Measurements from ENCODE around the gene NDNF. TPM values are rescaled to one million over a fixed set of nuclear protein-coding genes. Genes with fewer than 3 reads are reported as not detected.

NDNF gene
- total and polyA plus RNA-seq, 9 of the 15 experiments (the other 6 are each of a cell fraction or from before 2014, with no cell fraction given) = not detected

DNA sequence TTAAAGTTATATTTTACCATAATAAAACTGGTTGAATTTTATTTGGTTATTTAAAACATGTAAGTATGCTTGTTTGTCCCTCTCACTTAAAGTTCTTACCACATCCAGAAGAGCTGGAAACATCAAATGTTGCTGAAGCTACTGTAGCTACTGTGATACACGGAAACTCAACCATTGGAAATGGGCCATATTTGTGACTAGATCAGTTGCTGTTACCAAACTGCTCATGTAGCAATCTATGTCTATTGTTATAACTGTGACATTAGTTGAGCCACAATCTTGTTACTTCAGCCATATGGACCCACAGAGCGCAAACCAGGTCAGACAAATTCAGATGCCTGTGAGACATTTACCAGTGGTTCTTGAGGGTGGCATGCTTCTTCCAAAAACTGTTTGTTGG lies 41.6 kb downstream of the NDNF start:
- intact Hi-C loops (cut with micrococcal nuclease) = no loop called here
- WGBS (ENCODE audit: insufficient coverage, low coverage, missing lambda C conversion rate) = 0% methylated on average over 2 of the region's 2 CpGs
- DNase-seq (ENCODE audit: extremely low read depth in 1 of 4, low spot score in 3 of 4) (no peak), ATAC-seq (no peak), FAIRE-seq (no peak)
- Histone ChIP-seq H3K36me3 (ENCODE audit: control insufficient read depth, insufficient read depth, low read length) (no peaks in the 10 kb centered on the region), H3K4me1 (replicated peaks in 1 of 2; ENCODE audit: control insufficient read depth in 2 of 2, insufficient read depth in 2 of 2, low read length in 2 of 2) (no peaks in the 10 kb centered on the region), H3K9me3 (replicated peaks; ENCODE audit: control insufficient read depth, insufficient read depth, low read depth, low read length) (no peaks in the 10 kb centered on the region), H2AFZ (ENCODE audit: low read depth, low read length) (no peak overlapping the region), H3K9me1 (ENCODE audit: control insufficient read depth, insufficient read depth, low read length) (no peaks in the 10 kb centered on the region), H3K4me2 (ENCODE audit: insufficient read depth, low read length) (no peak overlapping the region), H3K9ac (ENCODE audit: insufficient read depth in 1 of 2, low read depth in 2 of 2, low read length in 2 of 2) (no peak overlapping the region), H4K20me1 (replicated peaks; ENCODE audit: control insufficient read depth, insufficient read depth, low read length) (no peaks in the 10 kb centered on the region), H3K4me3 (no peak overlapping the region), H3K27me3 (ENCODE audit: control insufficient read depth in 2 of 2, insufficient read depth in 2 of 2, low read length in 2 of 2) (no peaks in the 10 kb centered on the region), H3K27ac (ENCODE audit: extremely low read depth, low read depth, low read length) (no peak overlapping the region), H3K79me2 (ENCODE audit: control insufficient read depth, insufficient read depth, low read length) (no peaks in the 10 kb centered on the region)
- CTCF ChIA-PET (ENCODE audit: low intra/inter-chr PET ratio) = no interaction called here
- no TSS peak for BruUV-seq (replicated peaks)
- in situ Hi-C loops (cut with MboI) = no loop called here
- POLR2A ChIA-PET = no interaction called here
- no peak for TF ChIP-seq BRD4 (IDR thresholded peaks at IDR 0.05)
- no peak for TF ChIP-seq CTBP1 (IDR thresholded peaks at IDR 0.05; ENCODE audit: borderline replicate concordance)
- no peak for TF ChIP-seq CHCHD3 (CRISPR knock-in tag; IDR thresholded peaks at IDR 0.05)
- TF ChIP-seq SMAD2 (IDR thresholded peaks at IDR 0.05; ENCODE audit: low read depth, low read length) = no peak
- TF ChIP-seq, protein P1, sequence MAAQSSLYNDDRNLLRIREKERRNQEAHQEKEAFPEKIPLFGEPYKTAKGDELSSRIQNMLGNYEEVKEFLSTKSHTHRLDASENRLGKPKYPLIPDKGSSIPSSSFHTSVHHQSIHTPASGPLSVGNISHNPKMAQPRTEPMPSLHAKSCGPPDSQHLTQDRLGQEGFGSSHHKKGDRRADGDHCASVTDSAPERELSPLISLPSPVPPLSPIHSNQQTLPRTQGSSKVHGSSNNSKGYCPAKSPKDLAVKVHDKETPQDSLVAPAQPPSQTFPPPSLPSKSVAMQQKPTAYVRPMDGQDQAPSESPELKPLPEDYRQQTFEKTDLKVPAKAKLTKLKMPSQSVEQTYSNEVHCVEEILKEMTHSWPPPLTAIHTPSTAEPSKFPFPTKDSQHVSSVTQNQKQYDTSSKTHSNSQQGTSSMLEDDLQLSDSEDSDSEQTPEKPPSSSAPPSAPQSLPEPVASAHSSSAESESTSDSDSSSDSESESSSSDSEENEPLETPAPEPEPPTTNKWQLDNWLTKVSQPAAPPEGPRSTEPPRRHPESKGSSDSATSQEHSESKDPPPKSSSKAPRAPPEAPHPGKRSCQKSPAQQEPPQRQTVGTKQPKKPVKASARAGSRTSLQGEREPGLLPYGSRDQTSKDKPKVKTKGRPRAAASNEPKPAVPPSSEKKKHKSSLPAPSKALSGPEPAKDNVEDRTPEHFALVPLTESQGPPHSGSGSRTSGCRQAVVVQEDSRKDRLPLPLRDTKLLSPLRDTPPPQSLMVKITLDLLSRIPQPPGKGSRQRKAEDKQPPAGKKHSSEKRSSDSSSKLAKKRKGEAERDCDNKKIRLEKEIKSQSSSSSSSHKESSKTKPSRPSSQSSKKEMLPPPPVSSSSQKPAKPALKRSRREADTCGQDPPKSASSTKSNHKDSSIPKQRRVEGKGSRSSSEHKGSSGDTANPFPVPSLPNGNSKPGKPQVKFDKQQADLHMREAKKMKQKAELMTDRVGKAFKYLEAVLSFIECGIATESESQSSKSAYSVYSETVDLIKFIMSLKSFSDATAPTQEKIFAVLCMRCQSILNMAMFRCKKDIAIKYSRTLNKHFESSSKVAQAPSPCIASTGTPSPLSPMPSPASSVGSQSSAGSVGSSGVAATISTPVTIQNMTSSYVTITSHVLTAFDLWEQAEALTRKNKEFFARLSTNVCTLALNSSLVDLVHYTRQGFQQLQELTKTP (IDR thresholded peaks at IDR 0.05; ENCODE audit: low read depth in 1 of 2, partially characterized antibody in 2 of 2) = no peak
- no peak for TF ChIP-seq SRSF9 (IDR thresholded peaks at IDR 0.05; ENCODE audit: borderline replicate concordance, low read depth, low read length)
- no peak for TF ChIP-seq ZNF143 (CRISPR knock-in tag; IDR thresholded peaks at IDR 0.05)
- TF ChIP-seq MIER1 (IDR thresholded peaks at IDR 0.05; ENCODE audit: low read depth) = no peak
- TF ChIP-seq, protein P2, sequence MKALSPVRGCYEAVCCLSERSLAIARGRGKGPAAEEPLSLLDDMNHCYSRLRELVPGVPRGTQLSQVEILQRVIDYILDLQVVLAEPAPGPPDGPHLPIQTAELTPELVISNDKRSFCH (CRISPR knock-in tag; IDR thresholded peaks at IDR 0.05) = no peak
- TF ChIP-seq, protein P2 (tag; IDR thresholded peaks at IDR 0.05) = no peak
- no peak for TF ChIP-seq ZNF384 (IDR thresholded peaks at IDR 0.05; ENCODE audit: low read depth, low read length)
- TF ChIP-seq FOXA3 (CRISPR knock-in tag; conservative IDR thresholded peaks at IDR 0.05 in 1 of 2, IDR thresholded peaks at IDR 0.05 in 1 of 2) = no peak
- TF ChIP-seq NCOR1 (IDR thresholded peaks at IDR 0.05) = no peak
- TF ChIP-seq SRSF3 (IDR thresholded peaks at IDR 0.05; ENCODE audit: insufficient read depth, low read length) = no peak
- TF ChIP-seq DACH1 (IDR thresholded peaks at IDR 0.05; ENCODE audit: partially characterized antibody) = no peak
- no peak for TF ChIP-seq PCBP2 (IDR thresholded peaks at IDR 0.05; ENCODE audit: low read depth, low read length, poor library complexity, severe bottlenecking)
- no peak for TF ChIP-seq ZC3H11A (IDR thresholded peaks at IDR 0.05; ENCODE audit: low read depth, low read length)
- TF ChIP-seq TFAM (CRISPR knock-in tag; conservative IDR thresholded peaks at IDR 0.05) = no peak
- TF ChIP-seq MAFG (tag; conservative IDR thresholded peaks at IDR 0.05) = no peak

All from K562 (cell line).